NCI-H2107 treated with DMSO at 0.1 percent for 48 hours (cell line): ENCODE results near the gene RFTN1.
"Not testable (repeated sequence)": the region's sequence is repeated elsewhere in the genome, so short reads cannot be mapped to it uniquely, and the experiment has no call there.

Experiments
- DNase-seq: peaks from one replicate; lab custom pipeline; 2025; ENCODE audit not compliant: unreplicated experiment; lab: John Stamatoyannopoulos, UW

The RFTN1 gene

GRCh38 chr3:16332904-16333426, 180.5 kb downstream of the RFTN1 start:
- no peak for DNase-seq

- no peak for DNase-seq
Measured at GRCh38 chr3:16331319-16331883, 182.1 kb downstream of the RFTN1 start.

GRCh38 chr3:16330351-16330750, 183.1 kb downstream of the RFTN1 start:
- peak; percentile 37 for DNase-seq

GRCh38 chr3:16329826-16330129, 183.7 kb downstream of the RFTN1 start:
- no peak for DNase-seq

- peak; percentile 72 for DNase-seq
Measured at GRCh38 chr3:16329036-16329825, 184.3 kb downstream of the RFTN1 start.

GRCh38 chr3:16328124-16328523, 185.4 kb downstream of the RFTN1 start:
- no peak for DNase-seq

DNA sequence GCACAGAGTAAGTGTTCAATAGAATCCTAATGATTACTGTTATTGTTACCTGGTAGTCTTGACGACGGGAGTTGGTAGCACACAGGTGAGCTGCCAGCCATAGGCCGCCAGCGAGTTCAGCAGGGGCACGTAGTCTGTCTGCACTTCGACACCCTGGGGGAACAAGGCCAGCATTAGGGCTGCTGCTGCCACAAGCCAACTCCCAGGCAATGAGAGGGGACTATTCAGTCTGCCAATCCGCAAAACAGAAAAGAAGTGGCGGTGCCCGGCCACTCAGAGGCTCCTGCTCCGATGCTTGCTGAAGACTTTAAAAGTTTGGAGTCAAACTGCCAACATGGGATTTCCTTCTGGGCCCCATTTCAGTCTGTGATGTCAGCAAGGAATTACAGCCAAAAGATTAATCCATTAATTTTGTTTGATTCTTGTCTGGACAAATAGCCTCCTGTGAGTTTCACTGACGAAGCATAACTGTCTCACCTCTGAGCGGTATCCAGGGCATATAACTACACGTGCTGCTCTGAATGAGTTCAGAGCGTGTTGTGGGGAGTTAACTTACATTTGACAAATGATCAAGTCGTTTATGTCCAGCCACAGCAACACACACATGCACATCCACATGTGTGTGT, 186.7 kb downstream of the RFTN1 start:
- no peak for DNase-seq

DNA sequence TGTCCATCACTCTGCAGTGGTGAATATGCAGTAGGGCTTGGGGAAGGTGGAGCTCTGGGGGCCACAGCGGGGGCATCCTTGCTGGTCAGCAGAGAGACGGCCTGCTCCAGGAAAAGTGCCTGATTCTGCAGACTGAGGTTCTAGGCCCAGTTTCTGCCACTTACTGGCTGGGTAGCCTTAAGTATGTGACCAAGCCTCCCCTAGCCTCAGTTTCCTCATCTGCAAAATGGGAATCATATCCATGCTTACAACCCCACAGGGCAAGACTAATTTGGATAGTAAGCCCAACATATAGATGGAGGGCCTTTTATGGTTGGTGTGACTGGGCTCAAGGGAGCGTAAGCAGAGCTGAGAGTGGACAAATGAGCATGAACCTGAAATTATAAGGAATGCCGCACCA, 187.6 kb downstream of the RFTN1 start:
- DNase-seq, result no peak

DNA sequence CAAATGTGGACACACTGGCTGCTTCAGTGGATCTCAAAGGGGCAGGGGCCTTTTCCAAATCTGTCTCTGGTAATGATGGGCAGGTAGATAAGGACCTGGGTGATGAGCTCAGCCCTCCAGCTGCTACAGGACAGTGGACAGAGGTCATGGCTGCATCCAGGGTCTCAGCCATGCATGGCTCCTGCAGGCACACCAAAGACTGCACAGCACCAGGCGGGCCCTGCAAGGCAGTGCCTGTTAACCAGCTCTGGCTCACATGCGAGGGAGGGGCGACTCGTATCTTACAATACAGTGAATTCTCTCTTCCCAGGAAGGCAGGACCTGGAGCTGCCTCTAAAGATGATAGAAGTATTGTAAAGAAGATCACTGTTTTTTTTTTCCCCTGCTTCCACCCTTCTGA, 189.8 kb downstream of the RFTN1 start:
- no peak for DNase-seq

GRCh38 chr3:16322189-16322588, 191.3 kb downstream of the RFTN1 start:
- no peak for DNase-seq

DNA sequence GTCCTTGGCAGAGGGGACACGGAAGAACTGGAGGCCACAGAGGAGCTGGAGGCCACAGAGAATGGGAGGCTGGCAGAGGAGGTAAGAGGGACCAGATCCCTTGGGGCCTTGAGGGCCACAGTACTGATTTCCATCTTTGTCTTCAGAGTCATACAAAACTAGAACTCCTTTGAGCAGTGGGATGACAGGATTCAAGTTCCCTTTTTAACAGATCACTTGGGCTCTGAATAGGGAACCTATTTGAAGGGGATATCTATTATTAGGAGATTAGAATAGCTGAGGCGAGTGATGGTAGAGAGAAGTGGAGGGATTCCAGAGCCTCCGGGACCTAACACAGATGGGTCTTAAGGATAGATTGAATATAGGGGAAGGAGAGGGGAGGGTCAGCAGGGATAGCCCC, 192.8 kb downstream of the RFTN1 start:
- no peak for DNase-seq

DNA sequence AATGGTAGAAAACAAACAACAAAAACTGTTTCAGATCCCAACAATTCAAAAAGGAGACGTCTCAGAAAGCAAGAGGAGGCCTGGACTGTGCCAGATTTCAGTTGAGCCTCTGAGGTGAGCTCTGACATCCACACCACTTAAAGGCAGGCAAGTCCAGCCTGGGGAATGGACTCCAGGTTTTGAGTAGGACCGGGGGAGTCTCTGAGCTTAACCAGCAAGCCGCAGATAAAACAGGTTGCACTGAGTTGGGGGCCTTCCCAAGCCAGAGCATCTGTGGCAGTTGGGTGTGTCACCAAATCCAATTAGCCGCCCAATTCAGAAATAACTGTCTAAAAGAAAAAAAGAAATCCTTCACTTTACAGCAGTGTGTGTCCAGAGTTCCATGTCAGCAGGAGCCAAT, 193.8 kb downstream of the RFTN1 start:
- no peak for DNase-seq

- DNase-seq, result no peak
Measured at GRCh38 chr3:16319307-16319706, 194.2 kb downstream of the RFTN1 start.

DNA sequence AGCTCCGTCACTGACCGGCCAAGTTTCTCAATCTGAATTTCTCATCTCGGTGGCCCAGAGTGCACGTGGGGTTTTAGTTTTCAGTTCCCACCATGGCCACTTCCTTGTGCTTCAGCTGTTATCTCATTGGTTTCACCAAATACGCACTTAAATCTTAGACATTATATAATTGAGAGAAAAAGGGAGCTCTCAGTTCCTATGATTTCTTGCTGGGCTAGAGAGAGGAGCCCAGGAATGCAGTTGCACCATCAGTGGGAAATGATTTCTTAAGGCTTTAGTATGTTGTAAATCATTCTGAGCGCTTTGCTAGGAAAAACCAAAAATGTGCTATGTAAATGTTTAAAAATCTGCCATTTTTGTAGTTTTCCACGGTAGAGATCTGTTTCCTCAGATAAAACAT, 195.3 kb downstream of the RFTN1 start:
- no peak for DNase-seq

- no peak for DNase-seq
Measured at GRCh38 chr3:16317561-16317945, 195.9 kb downstream of the RFTN1 start.

DNA sequence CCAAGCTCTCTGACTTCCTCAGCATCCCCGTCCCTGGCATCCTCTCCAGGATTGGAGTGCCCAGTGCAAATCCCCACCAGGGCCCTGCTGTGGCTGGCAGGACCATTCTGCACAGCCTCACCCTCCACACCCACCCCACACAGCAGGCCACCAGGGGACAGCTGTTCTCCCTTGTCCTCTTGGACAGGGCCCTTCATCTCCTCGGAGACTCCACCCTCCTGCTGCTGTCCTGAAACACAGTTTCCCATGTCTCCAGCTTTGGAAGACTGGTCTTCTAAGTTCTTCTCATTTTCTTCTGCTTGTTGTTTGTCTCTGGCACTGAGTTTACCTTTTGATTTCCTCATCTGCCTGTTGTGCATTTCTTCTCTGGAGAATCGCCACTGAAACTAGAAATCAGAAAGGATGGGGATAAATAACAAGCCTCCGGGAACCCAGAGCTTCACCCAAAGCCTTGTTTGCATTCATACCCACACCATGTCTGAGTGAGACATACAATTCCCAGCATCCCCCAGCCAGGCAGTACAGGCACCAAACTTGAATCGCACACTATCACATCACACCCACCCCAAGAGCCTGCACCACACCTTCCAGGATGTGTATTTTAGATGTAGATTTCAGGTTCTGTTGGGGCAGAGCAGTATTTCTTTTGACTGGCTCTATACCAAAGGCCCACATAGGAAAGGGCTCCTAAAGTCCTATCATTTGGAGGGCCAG, 196.5 kb downstream of the RFTN1 start:
- no peak for DNase-seq

DNA sequence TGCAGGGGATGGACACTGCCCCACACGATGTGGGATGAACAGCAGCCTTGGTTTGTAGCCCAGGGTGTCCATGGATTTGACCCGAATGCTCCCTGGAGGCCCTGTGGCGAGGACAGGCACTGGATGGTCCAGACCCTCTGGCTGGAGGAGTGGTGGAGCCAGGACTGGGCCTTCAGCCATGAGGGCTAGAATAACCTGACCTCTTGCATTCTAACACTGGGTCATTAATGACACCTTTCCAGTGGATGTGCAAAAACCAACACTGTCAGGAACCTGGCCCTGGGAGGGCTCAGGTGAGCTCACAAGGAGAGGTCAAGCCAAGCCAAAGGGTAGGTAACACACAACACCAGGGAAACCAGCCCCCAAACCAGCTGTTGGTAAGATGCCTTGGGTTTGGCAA, 197.1 kb downstream of the RFTN1 start:
- DNase-seq, result no peak

GRCh38 chr3:16315623-16316022, 197.9 kb downstream of the RFTN1 start:
- DNase-seq, result no peak

DNA sequence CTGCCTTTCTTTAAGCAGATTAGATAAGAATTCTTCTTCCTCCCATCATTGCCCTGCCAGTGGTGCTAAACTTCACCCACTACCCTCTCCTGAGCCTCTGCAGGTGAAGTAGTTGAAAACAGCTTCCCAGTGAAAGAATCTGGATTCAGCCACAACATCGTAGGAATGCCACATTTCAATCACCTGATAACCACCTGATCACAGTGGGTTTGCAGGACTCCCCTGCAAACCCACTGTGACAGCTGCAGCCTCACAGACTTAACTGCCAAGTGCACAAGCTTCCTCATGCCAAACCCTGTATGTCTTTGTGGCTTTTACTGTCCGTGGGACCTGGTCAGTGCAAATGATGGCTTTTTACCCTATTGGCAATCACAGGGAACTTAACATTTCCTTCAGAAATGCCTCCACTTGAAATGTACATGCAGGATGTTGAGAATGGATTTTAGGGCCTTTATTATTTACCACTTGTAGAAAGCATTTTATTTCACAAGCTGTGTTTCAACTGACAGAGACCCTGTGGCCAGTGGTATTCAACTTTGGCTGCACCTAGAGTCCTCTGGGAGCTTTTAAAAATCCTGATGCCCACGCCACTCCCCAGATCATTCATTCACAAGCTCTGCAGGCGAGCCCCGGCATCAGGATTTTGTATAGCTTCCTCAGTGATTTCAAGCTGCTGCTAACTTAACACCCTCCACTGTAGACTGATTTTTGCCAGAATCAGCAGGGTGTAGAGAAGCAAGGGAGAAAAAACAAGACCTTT, 199.4 kb downstream of the RFTN1 start:
- DNase-seq, result no peak

DNA sequence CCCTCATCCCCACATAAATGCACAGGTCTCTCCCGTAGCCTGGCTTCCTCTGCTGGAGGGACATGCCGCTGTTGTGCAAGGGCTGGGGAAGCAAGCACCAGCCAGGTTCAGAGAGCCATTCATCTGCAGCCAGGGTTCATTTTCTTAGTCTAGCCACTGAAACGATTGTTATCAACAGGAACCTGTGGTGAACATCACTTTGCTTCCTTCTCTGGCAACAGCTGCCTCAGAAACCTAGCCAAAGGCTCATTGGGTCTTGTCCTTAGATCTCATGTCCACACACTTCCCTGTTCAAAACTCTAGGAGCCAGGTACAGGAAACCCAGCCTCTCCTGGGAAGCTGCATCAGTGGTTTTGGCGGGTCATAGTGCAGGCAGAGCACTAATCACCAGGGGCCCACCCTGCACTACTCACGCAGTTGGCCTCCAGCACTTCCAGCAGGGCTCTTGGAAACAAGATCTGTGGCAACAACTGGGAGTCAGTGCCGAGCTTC, 201.5 kb downstream of the RFTN1 start:
- no peak for DNase-seq

GRCh38 chr3:16310486-16310885, 203.0 kb downstream of the RFTN1 start:
- DNase-seq, result not testable (repeated sequence)
